HepG2 (cell line): ENCODE measurements around the gene RHBDL1. TPM values are rescaled to one million over a fixed set of nuclear protein-coding genes. Genes with fewer than 3 reads are reported as not detected.

Source experiments
- ATF4 ChIP-seq, 2 experiments: fragments of 450-650 bp in 1 of 2; sonication (generic) in 1 of 2; formaldehyde crosslinking; IDR thresholded peaks; 2 replicates each; pipeline versions ENCODE4 v1.5.0 to v1.8.0; 2020 to 2022; ENCODE audit warnings: mild to moderate bottlenecking in 1 of 2, missing genetic modification reagents in 1 of 2
- BRF2 ChIP-seq: sonication (generic); formaldehyde crosslinking; IDR thresholded peaks from 2 replicates; pipeline ENCODE4 v1.8.1; 2022; ENCODE audit warnings: mild to moderate bottlenecking, missing genetic modification reagents
- DNMT3B ChIP-seq: conservative IDR thresholded peaks from 2 replicates; pipeline ENCODE4 v1.6.1; 2016; ENCODE audit warnings: missing biosample characterization, control low read depth
- DPF2 ChIP-seq: sonication (generic); formaldehyde crosslinking; IDR thresholded peaks from 2 replicates; pipeline ENCODE4 v1.4.0; 2020; ENCODE audit warnings: mild to moderate bottlenecking, low read depth, missing genetic modification reagents, borderline replicate concordance
- FOXK1 ChIP-seq: sonication (generic); formaldehyde crosslinking; IDR thresholded peaks from 2 replicates; pipeline ENCODE4 v1.4.0; 2020; ENCODE audit warnings: low read depth, missing genetic modification reagents, borderline replicate concordance
- KIAA2018 ChIP-seq: sonication (generic); formaldehyde crosslinking; IDR thresholded peaks from 2 replicates; pipeline ENCODE4 v1.5.0; 2020; ENCODE audit warnings: mild to moderate bottlenecking, missing genetic modification reagents, borderline replicate concordance
- MTA1 ChIP-seq: sonication (generic); formaldehyde crosslinking; IDR thresholded peaks from 2 replicates; pipeline ENCODE4 v1.4.0; 2020; ENCODE audit warnings: missing genetic modification reagents, mild to moderate bottlenecking, borderline replicate concordance
- PAXIP1 ChIP-seq: sonication (generic); formaldehyde crosslinking; conservative IDR thresholded peaks from 2 replicates; pipeline ENCODE4 v1.4.0; 2020; ENCODE audit warnings: mild to moderate bottlenecking, missing genetic modification reagents, moderate library complexity
- SIX1 ChIP-seq: sonication (generic); formaldehyde crosslinking; IDR thresholded peaks from 2 replicates; pipeline ENCODE4 v1.4.0; 2020; ENCODE audit warnings: missing genetic modification reagents, borderline replicate concordance
- SNRNP70 ChIP-seq: fragments of 200-400 bp; formaldehyde crosslinking; IDR thresholded peaks from 2 replicates; pipeline ENCODE4 v1.6.1; 2017; ENCODE audit warnings: mild to moderate bottlenecking, low read depth, low read length, moderate library complexity
- ZNF20 ChIP-seq: sonication (generic); formaldehyde crosslinking; IDR thresholded peaks from 2 replicates; pipeline ENCODE4 v1.4.0; 2020; ENCODE audit warnings: mild to moderate bottlenecking, moderate library complexity, missing genetic modification reagents
- ZNF292 ChIP-seq: sonication (generic); formaldehyde crosslinking; IDR thresholded peaks from 2 replicates; pipeline ENCODE4 v1.8.1; 2022; ENCODE audit warnings: mild to moderate bottlenecking, low read depth, missing genetic modification reagents, borderline replicate concordance
- ZNF567 ChIP-seq: sonication (generic); formaldehyde crosslinking; IDR thresholded peaks from 2 replicates; pipeline ENCODE4 v1.8.1; 2023; ENCODE audit warnings: mild to moderate bottlenecking, missing genetic modification reagents, borderline replicate concordance
- polyA plus RNA-seq, 8 experiments: library from polyadenylated mRNA; depleted of rRNA in 3 of 8; stranded (reverse) in 7 of 8; unstranded in 1 of 8; fragments of >200 nt; fragmentation: Illumina TruSeq in 4 of 8; extraction: Trizol in 4 of 8; gene quantifications; 2 replicates each; pipeline versions ENCODE4 v1.2.1 to v1.2.3, GENCODE V29; 2011 to 2016; ENCODE audit warnings: low read depth in 4 of 8, missing spikeins in 1 of 8, mixed read lengths in 1 of 8; ENCODE audit not compliant: insufficient read depth in 1 of 8
- total RNA-seq, 5 experiments: library from RNA; depleted of rRNA; stranded (reverse); fragments of >200 nt; fragmentation: Illumina TruSeq; extraction: Trizol; gene quantifications; 2 replicates each; pipeline ENCODE4 v1.2.3, GENCODE V29; 2016; ENCODE audit warnings: low read depth in 1 of 5

Gene RHBDL1
- total and polyA plus RNA-seq, 2 of the 13 experiments (the other 11 are each of a cell fraction or from before 2014, with no cell fraction given) = 1.8 to 3.8 TPM

- TF ChIP-seq MTA1 (no peak), DNMT3B (no peak), FOXK1 (CRISPR knock-in tag) (no peak), ATF4 (CRISPR knock-in tag; IDR thresholded peaks at IDR 0.05) (peak in 1 of 2 experiments; percentile 34; a peak in 1 of 4 replicates), ZNF20 (CRISPR knock-in tag) (no peak), ZNF292 (CRISPR knock-in tag) (no peak), ZNF567 (no peak), SNRNP70 (no peak), BRF2 (CRISPR knock-in tag) (0 out of 2 replicates have a peak, but pooled peaks have one; percentile 62), DPF2 (CRISPR knock-in tag) (no peak), PAXIP1 (CRISPR knock-in tag) (no peak), KIAA2018 (no peak), SIX1 (CRISPR knock-in tag) (no peak)
These were observed 25.5 kb downstream of the RHBDL1 start (continued) for GRCh38 chr16:700684-701584.
